K562 (cell line): ENCODE data around the gene ACSL5.

Source experiments
- E2F4 ChIP-seq: sonication (generic); formaldehyde crosslinking; IDR thresholded peaks from 2 replicates; pipeline ENCODE4 v1.8.0; 2022; ENCODE audit warnings: mild to moderate bottlenecking, low read depth, missing genetic modification reagents
- E2F5 ChIP-seq: sonication (generic); formaldehyde crosslinking; IDR thresholded peaks from 2 replicates; pipeline ENCODE4 v1.8.0; 2022; ENCODE audit warnings: mild to moderate bottlenecking, missing genetic modification reagents
- EGR1 ChIP-seq: fragments of 450-650 bp; conservative IDR thresholded peaks from 2 replicates; pipeline ENCODE4 v1.6.1; 2017; ENCODE audit warnings: mild to moderate bottlenecking
- EP300 ChIP-seq: IDR thresholded peaks from 2 replicates; pipeline ENCODE4 v1.6.1; 2012; ENCODE audit warnings: low read length, improper control_type of control experiment
- ESRRB ChIP-seq: fragments of 250-450 bp; sonication (Bioruptor Pico); IDR thresholded peaks from 2 replicates; pipeline ENCODE4 v1.5.0; 2020; ENCODE audit warnings: mild to moderate bottlenecking, moderate library complexity, borderline replicate concordance
- PCBP1 ChIP-seq: fragments of 200-400 bp; formaldehyde crosslinking; IDR thresholded peaks from 2 replicates; pipeline ENCODE4 v1.6.1; 2018; ENCODE audit warnings: mild to moderate bottlenecking, low read depth, low read length; ENCODE audit not compliant: poor library complexity, severe bottlenecking
- RCOR1 ChIP-seq, 2 experiments: IDR thresholded peaks; 2 replicates each; pipeline ENCODE4 v1.6.1; 2012; ENCODE audit warnings: low read depth in 2 of 2, low read length in 2 of 2, borderline replicate concordance in 1 of 2, improper control_type of control experiment in 1 of 2
- SAFB2 ChIP-seq: fragments of 200-400 bp; formaldehyde crosslinking; IDR thresholded peaks from 2 replicates; pipeline ENCODE4 v1.6.1; 2018; ENCODE audit warnings: borderline replicate concordance, low read length, low read depth, moderate library complexity; ENCODE audit not compliant: severe bottlenecking
- SMC3 ChIP-seq: conservative IDR thresholded peaks from 2 replicates; pipeline ENCODE4 v1.6.1; 2011; ENCODE audit warnings: low read depth, low read length, improper control_type of control experiment; ENCODE audit not compliant: insufficient read depth
- TF ChIP-seq, protein P1 (sequence below), 3 experiments: IDR thresholded peaks in 2 of 3; conservative IDR thresholded peaks in 1 of 3; 2 replicates each; pipeline ENCODE4 v1.5.1; 2011 to 2012; ENCODE audit warnings: low read length in 3 of 3, mild to moderate bottlenecking in 3 of 3, control low read depth in 2 of 3, improper control_type of control experiment in 1 of 3, inconsistent platforms in 1 of 3, low read depth in 1 of 3, mixed read lengths in 1 of 3, moderate library complexity in 1 of 3; ENCODE audit not compliant: insufficient read depth in 2 of 3

GRCh38 chr10:112332022-112332421 is 41.9 kb upstream of the ACSL5 start:
- TF ChIP-seq SAFB2 = no peak
- TF ChIP-seq, protein P1, sequence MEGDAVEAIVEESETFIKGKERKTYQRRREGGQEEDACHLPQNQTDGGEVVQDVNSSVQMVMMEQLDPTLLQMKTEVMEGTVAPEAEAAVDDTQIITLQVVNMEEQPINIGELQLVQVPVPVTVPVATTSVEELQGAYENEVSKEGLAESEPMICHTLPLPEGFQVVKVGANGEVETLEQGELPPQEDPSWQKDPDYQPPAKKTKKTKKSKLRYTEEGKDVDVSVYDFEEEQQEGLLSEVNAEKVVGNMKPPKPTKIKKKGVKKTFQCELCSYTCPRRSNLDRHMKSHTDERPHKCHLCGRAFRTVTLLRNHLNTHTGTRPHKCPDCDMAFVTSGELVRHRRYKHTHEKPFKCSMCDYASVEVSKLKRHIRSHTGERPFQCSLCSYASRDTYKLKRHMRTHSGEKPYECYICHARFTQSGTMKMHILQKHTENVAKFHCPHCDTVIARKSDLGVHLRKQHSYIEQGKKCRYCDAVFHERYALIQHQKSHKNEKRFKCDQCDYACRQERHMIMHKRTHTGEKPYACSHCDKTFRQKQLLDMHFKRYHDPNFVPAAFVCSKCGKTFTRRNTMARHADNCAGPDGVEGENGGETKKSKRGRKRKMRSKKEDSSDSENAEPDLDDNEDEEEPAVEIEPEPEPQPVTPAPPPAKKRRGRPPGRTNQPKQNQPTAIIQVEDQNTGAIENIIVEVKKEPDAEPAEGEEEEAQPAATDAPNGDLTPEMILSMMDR (IDR thresholded peaks at IDR 0.05 in 2 of 3, conservative IDR thresholded peaks at IDR 0.05 in 1 of 3; ENCODE audit: insufficient read depth in 2 of 3, low read depth in 1 of 3, low read length in 3 of 3) = no peak
- no peak for TF ChIP-seq E2F4 (CRISPR knock-in tag)
- TF ChIP-seq ESRRB = no peak
- no peak for TF ChIP-seq EP300
- no peak for TF ChIP-seq SMC3
- TF ChIP-seq EGR1 = no peak
- TF ChIP-seq RCOR1 (IDR thresholded peaks at IDR 0.05; ENCODE audit: borderline replicate concordance in 1 of 2, low read depth in 2 of 2, low read length in 2 of 2) = no peak
- no peak for TF ChIP-seq PCBP1
- TF ChIP-seq E2F5 (CRISPR knock-in tag) = no peak
